HFFc6 (cell line): ENCODE results near the gene HOXC9. TPM values are rescaled to one million over a fixed set of nuclear protein-coding genes. Genes with fewer than 3 reads are reported as not detected.

ENCODE experiments used
- DNase-seq: peaks from one replicate; pipeline ENCODE4 v3.0.0-alpha.2; 2018
- H3K27ac Mint-ChIP-seq: 2 replicates; pipeline ENCODE4 v1.8.0; 2020; ENCODE audit warnings: mild to moderate bottlenecking, mixed read lengths
- H3K27me3 Mint-ChIP-seq: 2 replicates; pipeline ENCODE4 v1.8.0; 2021; ENCODE audit warnings: mild to moderate bottlenecking, moderate library complexity, mixed read lengths; ENCODE audit not compliant: insufficient read depth
- H3K36me3 Mint-ChIP-seq: 2 replicates; pipeline ENCODE4 v1.8.0; 2021; ENCODE audit warnings: low read depth, mixed read lengths
- H3K4me1 Mint-ChIP-seq: 2 replicates; pipeline ENCODE4 v1.8.0; 2020; ENCODE audit warnings: low read depth, mixed read lengths
- H3K4me3 Mint-ChIP-seq: 2 replicates; pipeline ENCODE4 v1.8.0; 2020; ENCODE audit warnings: mild to moderate bottlenecking, moderate library complexity, mixed read lengths
- H3K9me3 Mint-ChIP-seq: 2 replicates; pipeline ENCODE4 v1.8.0; 2020; ENCODE audit warnings: mild to moderate bottlenecking, mixed read lengths
- CTCF ChIP-seq: fragments of 200-600 bp; sonication (generic); IDR thresholded peaks from 2 replicates; pipeline ENCODE4 v1.5.0; 2021; ENCODE audit warnings: antibody characterized with exemption, mild to moderate bottlenecking
- total RNA-seq, 6 experiments: library from RNA; stranded (reverse); fragmentation: NEBNext Ultra II Directional; extraction: Animal tissue kit (Norgen Biotek cat#: 25700); gene quantifications; 2 replicates in 1 of 6; 3 replicates in 5 of 6; pipeline ENCODE4 v1.2.3, GENCODE V29; 2021

HOXC9 gene
- total RNA-seq, 6 experiments from 2014 or later, result 0.17 to 1.5 (median 1.1) TPM

GRCh38 chr12:53983950-53984572, 15.9 kb upstream of the HOXC9 start:
- Mint-ChIP-seq H3K27me3 (peaks cover 58% of the 10 kb centered on the region), H3K36me3 (no peaks in the 10 kb centered on the region), H3K9me3 (no peaks in the 10 kb centered on the region), H3K4me3 (no peak overlapping the region; the same call in 1 of the 2 replicates), H3K4me1 (peaks cover under 1% of the 10 kb centered on the region; the same call in 1 of the 2 replicates), H3K27ac (no peak overlapping the region)
- DNase-seq, result no peak
- no peak for TF ChIP-seq CTCF

- peak; percentile 68 for DNase-seq
- TF ChIP-seq CTCF, result peak; percentile 74
- Mint-ChIP-seq H3K4me3 (peak within 1 kb of the TSS; percentile 74; the same call in 1 of the 2 replicates), H3K27ac (no peak within 1 kb of the TSS), H3K27me3 (peaks cover 58% of the 10 kb centered on the region), H3K4me1 (peaks cover 11% of the 10 kb centered on the region), H3K9me3 (no peaks in the 10 kb centered on the region), H3K36me3 (no peaks in the 10 kb centered on the region)
Measured at GRCh38 chr12:53984901-53985691, 14.9 kb upstream of the HOXC9 start, which contains the start of gene HOXC10. Gene HOXC10 (plus strand): TSS chr12:53985146. CDS start chr12:53985260, 114 bp downstream.

GRCh38 chr12:53985692-53985993, 14.3 kb upstream of the HOXC9 start:
- Mint-ChIP-seq H3K4me1 (peaks cover 16% of the 10 kb centered on the region), H3K27ac (no peak overlapping the region), H3K4me3 (peak overlapping the region; percentile 74; the same call in 1 of the 2 replicates), H3K27me3 (peaks cover 55% of the 10 kb centered on the region), H3K9me3 (no peaks in the 10 kb centered on the region), H3K36me3 (no peaks in the 10 kb centered on the region)
- no peak for DNase-seq
- no peak for TF ChIP-seq CTCF

GRCh38 chr12:53985994-53986685, 13.8 kb upstream of the HOXC9 start:
- H3K27ac Mint-ChIP-seq, result no peak overlapping the region
- peak overlapping the region; percentile 74; the same call in 1 of the 2 replicates for H3K4me3 Mint-ChIP-seq
- H3K27me3 Mint-ChIP-seq, result peaks cover 57% of the 10 kb centered on the region
- H3K9me3 Mint-ChIP-seq, result no peaks in the 10 kb centered on the region
- no peak for DNase-seq
- peaks cover 16% of the 10 kb centered on the region for H3K4me1 Mint-ChIP-seq
- H3K36me3 Mint-ChIP-seq, result no peaks in the 10 kb centered on the region
- TF ChIP-seq CTCF, result no peak

- Mint-ChIP-seq H3K36me3 (no peaks in the 10 kb centered on the region), H3K9me3 (no peaks in the 10 kb centered on the region), H3K4me3 (no peak overlapping the region), H3K4me1 (peaks cover 16% of the 10 kb centered on the region), H3K27me3 (peaks cover 58% of the 10 kb centered on the region), H3K27ac (no peak overlapping the region)
- DNase-seq, result no peak
- TF ChIP-seq CTCF, result no peak
Measured at GRCh38 chr12:53986686-53987483, 13.1 kb upstream of the HOXC9 start.
